WTC11 (cell line): ENCODE results near the gene CRADD. TPM values are rescaled to one million over a fixed set of nuclear protein-coding genes. Genes with fewer than 3 reads are reported as not detected.

ENCODE experiments used
- ATAC-seq: fragments of 200-7000 bp; cut with Tn5 transposase; 2 replicates; pipeline ENCODE4 v1.10.0; 2021; ENCODE audit warnings: mild to moderate bottlenecking, moderate library complexity
- CTCF ChIA-PET: fragments of 300-600 bp; sonication (Branson Sonifier 250); formaldehyde crosslinking; loops from one replicate; lab custom pipeline; 2021; ENCODE audit warnings: antibody characterized with exemption; lab: Charles Lee
- POLR2A ChIA-PET: fragments of 350-600 bp; sonication (Branson Sonifier 250); formaldehyde crosslinking; loops from one replicate; lab custom pipeline; 2021; ENCODE audit warnings: antibody characterized with exemption; lab: Charles Lee
- DNase-seq: peaks from one replicate; pipeline ENCODE4 v3.0.0; 2021; ENCODE audit warnings: low spot score
- H3K27ac Mint-ChIP-seq: 2 replicates; pipeline ENCODE4 v1.8.0; 2021; ENCODE audit warnings: mixed read lengths
- H3K27me3 Mint-ChIP-seq: 2 replicates; pipeline ENCODE4 v1.8.0; 2021; ENCODE audit warnings: low read depth, mild to moderate bottlenecking, moderate library complexity, mixed read lengths
- H3K36me3 Mint-ChIP-seq: 2 replicates; pipeline ENCODE4 v1.8.0; 2021; ENCODE audit warnings: mixed read lengths
- H3K4me1 Mint-ChIP-seq: 2 replicates; pipeline ENCODE4 v1.8.0; 2022; ENCODE audit warnings: mixed read lengths
- H3K4me3 Mint-ChIP-seq: 2 replicates; pipeline ENCODE4 v1.8.0; 2021; ENCODE audit warnings: mild to moderate bottlenecking, moderate library complexity, mixed read lengths
- H3K9me3 Mint-ChIP-seq: 2 replicates; pipeline ENCODE4 v1.8.0; 2021; ENCODE audit warnings: mixed read lengths
- ATF1 ChIP-seq: sonication (generic); formaldehyde crosslinking; IDR thresholded peaks from 2 replicates; pipeline ENCODE4 v1.8.1; 2023; ENCODE audit warnings: mild to moderate bottlenecking, moderate library complexity, missing genetic modification reagents
- CDX4 ChIP-seq: fragments of 250-450 bp; sonication (Bioruptor Pico); IDR thresholded peaks from 2 replicates; pipeline ENCODE4 v1.9.0; 2021; ENCODE audit warnings: moderate library complexity, mild to moderate bottlenecking, inconsistent platforms, borderline replicate concordance
- ERG ChIP-seq: fragments of 250-450 bp; sonication (Bioruptor Pico); IDR thresholded peaks from 2 replicates; pipeline ENCODE4 v1.8.0; 2021; ENCODE audit warnings: mild to moderate bottlenecking
- ESRRA ChIP-seq: sonication (generic); formaldehyde crosslinking; IDR thresholded peaks from 2 replicates; pipeline ENCODE4 v1.8.1; 2022; ENCODE audit warnings: mild to moderate bottlenecking, missing genetic modification reagents, borderline replicate concordance
- ETV6 ChIP-seq: sonication (generic); formaldehyde crosslinking; IDR thresholded peaks from 2 replicates; pipeline ENCODE4 v1.8.1; 2022; ENCODE audit warnings: mild to moderate bottlenecking, missing genetic modification reagents
- FOXJ3 ChIP-seq: sonication (generic); formaldehyde crosslinking; IDR thresholded peaks from 2 replicates; pipeline ENCODE4 v1.9.0; 2021; ENCODE audit warnings: missing genetic modification reagents, mild to moderate bottlenecking, borderline replicate concordance
- FOXK1 ChIP-seq: sonication (generic); formaldehyde crosslinking; IDR thresholded peaks from 2 replicates; pipeline ENCODE4 v1.8.0; 2022; ENCODE audit warnings: mild to moderate bottlenecking, moderate library complexity, missing genetic modification reagents
- MYBL2 ChIP-seq: sonication (generic); formaldehyde crosslinking; IDR thresholded peaks from 2 replicates; pipeline ENCODE4 v1.8.1; 2023; ENCODE audit warnings: mild to moderate bottlenecking, moderate library complexity, missing genetic modification reagents
- NFATC4 ChIP-seq: fragments of 250-450 bp; sonication (Bioruptor Pico); IDR thresholded peaks from 2 replicates; pipeline ENCODE4 v1.9.0; 2021; ENCODE audit warnings: mild to moderate bottlenecking
- NFE2L1 ChIP-seq: sonication (generic); formaldehyde crosslinking; IDR thresholded peaks from 2 replicates; pipeline ENCODE4 v1.8.1; 2023; ENCODE audit warnings: missing genetic modification reagents
- NFYB ChIP-seq: sonication (generic); formaldehyde crosslinking; conservative IDR thresholded peaks from 2 replicates; pipeline ENCODE4 v1.8.0; 2022; ENCODE audit warnings: low read depth, missing genetic modification reagents
- SMAD4 ChIP-seq: sonication (generic); formaldehyde crosslinking; IDR thresholded peaks from 2 replicates; pipeline ENCODE4 v1.8.0; 2022; ENCODE audit warnings: mild to moderate bottlenecking, missing genetic modification reagents
- SOX15 ChIP-seq: fragments of 250-450 bp; sonication (Bioruptor Pico); IDR thresholded peaks from 2 replicates; pipeline ENCODE4 v1.9.0; 2021; ENCODE audit warnings: mild to moderate bottlenecking
- USF2 ChIP-seq: sonication (generic); formaldehyde crosslinking; IDR thresholded peaks from 2 replicates; pipeline ENCODE4 v1.8.1; 2023; ENCODE audit warnings: mild to moderate bottlenecking, missing genetic modification reagents, moderate library complexity
- ZNF512 ChIP-seq: sonication (generic); formaldehyde crosslinking; IDR thresholded peaks from 2 replicates; pipeline ENCODE4 v1.8.1; 2022; ENCODE audit warnings: missing genetic modification reagents, borderline replicate concordance
- total RNA-seq: library from RNA; stranded (reverse); gene quantifications from 3 replicates; pipeline ENCODE4 v1.2.3, GENCODE V29; 2021
- TF ChIP-seq, protein P1 (sequence below): sonication (generic); formaldehyde crosslinking; IDR thresholded peaks from 2 replicates; pipeline ENCODE4 v1.8.0; 2022; ENCODE audit warnings: mild to moderate bottlenecking, missing genetic modification reagents
- TF ChIP-seq, protein P2 (sequence below): sonication (generic); formaldehyde crosslinking; IDR thresholded peaks from 2 replicates; pipeline ENCODE4 v1.8.0; 2022; ENCODE audit warnings: mild to moderate bottlenecking, missing genetic modification reagents

CRADD gene
- total RNA-seq, 1 experiment from 2014 or later = 11.6 TPM

DNA sequence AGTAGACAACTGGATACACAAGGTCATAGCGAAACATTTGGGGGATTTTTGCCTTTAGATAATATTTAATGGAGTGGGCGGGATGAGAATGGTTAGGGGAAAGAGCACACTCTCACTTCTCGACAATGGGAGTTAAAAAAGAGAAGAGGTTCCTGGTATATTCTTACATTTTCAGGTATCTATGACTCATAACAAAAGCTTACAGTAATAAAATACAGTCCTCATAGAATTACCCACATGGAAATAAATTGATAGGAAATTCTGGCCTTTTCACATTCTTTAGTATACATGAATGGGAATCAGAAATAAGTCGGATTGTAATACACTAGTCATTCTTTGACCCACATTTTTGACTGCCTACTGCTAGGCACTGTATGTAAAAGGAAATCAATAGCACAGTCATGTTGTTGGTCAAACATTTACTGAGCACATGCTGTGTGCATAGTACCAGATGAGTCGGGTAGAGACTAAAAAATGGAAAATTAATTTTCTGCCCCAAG lies 8.2 kb upstream of the CRADD start (continued):
- TF ChIP-seq, protein P1, sequence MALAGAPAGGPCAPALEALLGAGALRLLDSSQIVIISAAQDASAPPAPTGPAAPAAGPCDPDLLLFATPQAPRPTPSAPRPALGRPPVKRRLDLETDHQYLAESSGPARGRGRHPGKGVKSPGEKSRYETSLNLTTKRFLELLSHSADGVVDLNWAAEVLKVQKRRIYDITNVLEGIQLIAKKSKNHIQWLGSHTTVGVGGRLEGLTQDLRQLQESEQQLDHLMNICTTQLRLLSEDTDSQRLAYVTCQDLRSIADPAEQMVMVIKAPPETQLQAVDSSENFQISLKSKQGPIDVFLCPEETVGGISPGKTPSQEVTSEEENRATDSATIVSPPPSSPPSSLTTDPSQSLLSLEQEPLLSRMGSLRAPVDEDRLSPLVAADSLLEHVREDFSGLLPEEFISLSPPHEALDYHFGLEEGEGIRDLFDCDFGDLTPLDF (CRISPR knock-in tag) = no peak
- TF ChIP-seq SMAD4 (CRISPR knock-in tag) = no peak
- TF ChIP-seq FOXJ3 (CRISPR knock-in tag) = no peak
- no peak for TF ChIP-seq USF2 (CRISPR knock-in tag)

GRCh38 chr12:93669452-93669851 lies 7.7 kb upstream of the CRADD start:
- Mint-ChIP-seq H3K36me3 (peaks cover 16% of the 10 kb centered on the region), H3K4me3 (no peak overlapping the region), H3K27me3 (no peaks in the 10 kb centered on the region), H3K9me3 (peaks cover 27% of the 10 kb centered on the region), H3K4me1 (no peaks in the 10 kb centered on the region), H3K27ac (no peak overlapping the region)
- TF ChIP-seq SOX15 (no peak), ESRRA (CRISPR knock-in tag) (no peak), ERG (CRISPR knock-in tag) (no peak)
- DNase-seq (no peak), ATAC-seq (no peak)
- POLR2A ChIA-PET = no interaction called here
- CTCF ChIA-PET = no interaction called here

DNA sequence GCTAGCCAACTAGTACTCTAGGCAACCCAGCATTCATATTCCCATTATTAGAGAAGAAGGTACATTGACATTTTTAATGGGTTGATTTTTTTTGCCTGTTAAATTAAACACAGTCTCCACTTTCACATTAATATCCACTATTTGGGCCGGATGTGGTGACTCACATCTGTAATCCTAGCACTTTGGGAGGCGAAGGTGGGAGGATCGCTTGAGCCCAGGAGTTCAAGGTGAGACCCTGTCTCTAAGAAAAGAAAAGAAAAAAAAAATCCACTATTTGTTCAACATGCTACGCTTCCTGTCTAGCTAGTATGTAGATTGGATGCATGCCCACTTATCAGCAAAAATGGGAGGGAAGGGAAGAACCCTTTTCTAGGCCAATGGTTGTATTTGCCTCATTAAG lies 7.1 kb upstream of the CRADD start:
- no peak overlapping the region for H3K4me3 Mint-ChIP-seq

More for the DNA sequence above, 7.1 kb upstream of the CRADD start:
- no peaks in the 10 kb centered on the region for H3K4me1 Mint-ChIP-seq
- DNase-seq = no peak
- no peak for TF ChIP-seq NFE2L1 (CRISPR knock-in tag)
- no peak for TF ChIP-seq CDX4 (CRISPR knock-in tag)
- TF ChIP-seq FOXK1 (CRISPR knock-in tag) = no peak
- no peak for TF ChIP-seq ZNF512
- no peak for TF ChIP-seq ATF1 (CRISPR knock-in tag)
- TF ChIP-seq, protein P2, sequence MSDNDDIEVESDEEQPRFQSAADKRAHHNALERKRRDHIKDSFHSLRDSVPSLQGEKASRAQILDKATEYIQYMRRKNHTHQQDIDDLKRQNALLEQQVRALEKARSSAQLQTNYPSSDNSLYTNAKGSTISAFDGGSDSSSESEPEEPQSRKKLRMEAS (CRISPR knock-in tag) = no peak
- no peak for TF ChIP-seq NFYB (CRISPR knock-in tag)
- no peak for TF ChIP-seq ETV6 (CRISPR knock-in tag)
- TF ChIP-seq NFATC4 (CRISPR knock-in tag) = no peak
- TF ChIP-seq MYBL2 (CRISPR knock-in tag) = no peak
- TF ChIP-seq, all 79 proteins: peak for 0
- no peak for ATAC-seq
- Mint-ChIP-seq H3K36me3 (peaks cover 16% of the 10 kb centered on the region), H3K27ac (no peak overlapping the region), H3K27me3 (no peaks in the 10 kb centered on the region), H3K9me3 (peaks cover 21% of the 10 kb centered on the region)
- ChIA-PET POLR2A (interaction anchor here (0.7 kb wide), 1 partner anchor 67 kb away, joined by 6 read pairs; no protein-coding TSS in a partner anchor), CTCF (no interaction called here)
